HG03103 (cell line): ENCODE measurements around the gene PDS5B.
A peak's percentile ranks its signal among the peaks of the same experiment; 100 is the strongest.

ENCODE experiments used
- ATAC-seq: cut with Tn5 transposase; IDR thresholded peaks from one replicate; pipeline ENCODE4 v1.9.1; 2021; ENCODE audit warnings: low read depth; ENCODE audit not compliant: unreplicated experiment

The PDS5B gene

GRCh38 chr13:32587011-32587810, 959 bp downstream of the PDS5B start:
- peak; percentile 34 for ATAC-seq

GRCh38 chr13:32587811-32588170, 1.5 kb downstream of the PDS5B start:
- ATAC-seq = no peak

GRCh38 chr13:32588736-32589135, 2.5 kb downstream of the PDS5B start:
- no peak for ATAC-seq

- no peak for ATAC-seq
Measured at GRCh38 chr13:32589471-32589870, 3.2 kb downstream of the PDS5B start.

GRCh38 chr13:32590266-32590665, 4.0 kb downstream of the PDS5B start:
- no peak for ATAC-seq

- no peak for ATAC-seq
Measured at GRCh38 chr13:32592082-32592481, 5.8 kb downstream of the PDS5B start.

GRCh38 chr13:32594157-32594738, 8.0 kb downstream of the PDS5B start:
- ATAC-seq = no peak

GRCh38 chr13:32595306-32595705, 9.1 kb downstream of the PDS5B start:
- ATAC-seq = no peak

GRCh38 chr13:32600890-32601289, 14.6 kb downstream of the PDS5B start:
- no peak for ATAC-seq

GRCh38 chr13:32609428-32609827, 23.2 kb downstream of the PDS5B start:
- no peak for ATAC-seq

- ATAC-seq = no peak
Measured at GRCh38 chr13:32610538-32610937, 24.3 kb downstream of the PDS5B start.

- no peak for ATAC-seq
Measured at GRCh38 chr13:32610977-32611376, 24.7 kb downstream of the PDS5B start.

GRCh38 chr13:32616883-32617511, 30.7 kb downstream of the PDS5B start:
- no peak for ATAC-seq

GRCh38 chr13:32622827-32623226, 36.6 kb downstream of the PDS5B start:
- no peak for ATAC-seq

GRCh38 chr13:32624441-32624840, 38.2 kb downstream of the PDS5B start:
- no peak for ATAC-seq

GRCh38 chr13:32627793-32628192, 41.5 kb downstream of the PDS5B start:
- no peak for ATAC-seq

GRCh38 chr13:32629313-32629712, 43.1 kb downstream of the PDS5B start:
- ATAC-seq = no peak

GRCh38 chr13:32629866-32630265, 43.6 kb downstream of the PDS5B start:
- ATAC-seq = no peak

GRCh38 chr13:32632343-32632909, 46.2 kb downstream of the PDS5B start:
- no peak for ATAC-seq

GRCh38 chr13:32636711-32637110, 50.5 kb downstream of the PDS5B start:
- no peak for ATAC-seq

GRCh38 chr13:32638739-32639138, 52.5 kb downstream of the PDS5B start:
- no peak for ATAC-seq
